Right ventricle myocardium superior (tissue), 1 donor: ENCODE results near the gene MVB12B. TPM values are rescaled to one million over a fixed set of nuclear protein-coding genes. Genes with fewer than 3 reads are reported as not detected.

Experiments used
- ATAC-seq: fragments of 200-7000 bp; cut with Tn5 transposase; one replicate; pipeline ENCODE4 v1.9.1; 2020; ENCODE audit warnings: mild to moderate bottlenecking; ENCODE audit not compliant: poor library complexity
- DNase-seq: peaks from one replicate; pipeline ENCODE4 v3.0.0-alpha.2; 2020
- intact Hi-C: fragments of 100-400 bp; cut with DNase I; formaldehyde crosslinking; loops from one replicate; pipeline ENCODE4 v1.11.2; 2022
- total RNA-seq: library from RNA; stranded (reverse); fragmentation: NEBNext Ultra II Directional; extraction: Animal tissue kit (Norgen Biotek cat#: 25700); gene quantifications from one replicate; pipeline ENCODE4 v1.2.1, GENCODE V29; 2021
- donor health status: DM: no; HTN: yes; CAD: no; lungs with severe emphysema.

The MVB12B gene
- total RNA-seq, 1 donor from 2014 or later = 11.5 TPM

DNA sequence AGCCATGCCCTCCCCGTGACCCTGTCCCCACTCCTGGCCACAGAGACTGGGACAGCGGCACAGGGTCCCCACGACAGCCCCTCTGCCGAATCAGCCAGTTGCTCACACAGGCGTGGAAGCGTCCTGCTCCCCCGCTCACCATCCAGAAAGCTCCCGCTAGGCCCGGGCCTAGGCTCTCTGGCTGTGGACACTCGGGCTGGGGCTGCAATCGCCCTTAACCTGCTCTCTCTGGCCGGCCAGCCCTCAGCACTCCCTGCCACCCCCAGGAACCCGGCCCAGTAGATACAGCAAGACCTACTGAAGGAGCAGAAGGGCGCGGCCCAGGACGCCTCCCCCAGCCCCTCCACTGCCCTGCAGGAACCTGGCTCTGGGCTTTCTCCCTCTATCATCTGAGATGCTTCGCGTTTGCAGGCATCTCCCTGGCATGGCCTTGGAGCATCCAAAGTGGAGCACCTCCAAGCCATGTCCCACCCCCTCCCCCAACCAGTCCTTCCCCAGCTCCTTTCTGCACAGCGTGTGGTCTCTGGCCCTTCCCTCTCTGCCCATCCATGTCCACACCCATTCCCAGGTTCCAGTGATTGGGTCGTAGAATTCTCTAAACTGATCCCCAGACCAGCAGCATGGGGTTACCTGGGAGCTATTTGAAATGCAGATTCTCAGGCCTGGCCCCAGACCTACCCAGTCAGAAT lies 173.4 kb downstream of the MVB12B start:
- ATAC-seq = peak; percentile 28
- no peak for DNase-seq
- intact Hi-C loops = loop anchor here (2.0 to 10.0 kb wide), 3 partner anchors 57 to 285 kb away; no protein-coding TSS in a partner anchor

DNA sequence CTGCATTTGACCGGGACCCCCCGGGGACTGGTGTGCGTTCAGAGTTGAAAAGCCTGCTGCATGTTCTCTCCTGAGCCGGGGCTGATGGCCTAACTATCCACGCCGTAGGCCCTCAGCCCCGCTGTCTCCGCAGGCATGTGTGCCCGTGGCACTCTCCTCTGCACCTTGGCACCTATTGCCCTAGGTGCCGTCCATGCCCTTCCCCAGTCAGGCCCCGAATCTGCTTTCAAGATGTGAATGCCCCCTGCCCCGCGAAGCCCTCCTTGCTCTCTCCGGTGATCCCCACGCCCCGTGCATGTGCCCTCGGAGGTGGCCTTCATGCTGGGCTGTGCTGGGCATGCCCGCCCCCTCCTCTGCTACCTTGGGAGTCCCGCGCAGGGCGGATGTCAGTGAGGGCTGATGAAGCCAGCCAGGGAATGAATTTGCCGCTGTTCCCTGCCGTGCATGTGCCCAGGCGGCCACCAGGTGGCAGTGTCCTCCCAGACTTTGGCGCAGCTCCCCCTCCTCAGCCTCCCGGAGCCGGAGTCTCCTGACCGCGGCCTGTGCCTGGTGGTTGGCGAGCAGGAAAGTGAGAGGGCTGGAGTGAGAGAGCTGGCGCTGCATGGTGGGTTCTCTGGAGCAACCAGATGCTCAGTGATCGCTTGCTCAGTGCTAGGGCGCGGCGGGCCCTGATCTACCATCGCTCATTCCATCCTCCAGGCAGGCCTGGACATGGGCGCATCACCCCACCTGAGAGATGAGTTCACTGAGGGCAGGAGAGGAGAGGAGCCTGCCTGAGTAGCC lies 174.2 kb downstream of the MVB12B start:
- peak; percentile 86 for DNase-seq
- ATAC-seq = peak; percentile 88
- intact Hi-C loops = loop anchor here (2.0 to 10.0 kb wide), 2 partner anchors 56 to 194 kb away; no protein-coding TSS in a partner anchor

DNA sequence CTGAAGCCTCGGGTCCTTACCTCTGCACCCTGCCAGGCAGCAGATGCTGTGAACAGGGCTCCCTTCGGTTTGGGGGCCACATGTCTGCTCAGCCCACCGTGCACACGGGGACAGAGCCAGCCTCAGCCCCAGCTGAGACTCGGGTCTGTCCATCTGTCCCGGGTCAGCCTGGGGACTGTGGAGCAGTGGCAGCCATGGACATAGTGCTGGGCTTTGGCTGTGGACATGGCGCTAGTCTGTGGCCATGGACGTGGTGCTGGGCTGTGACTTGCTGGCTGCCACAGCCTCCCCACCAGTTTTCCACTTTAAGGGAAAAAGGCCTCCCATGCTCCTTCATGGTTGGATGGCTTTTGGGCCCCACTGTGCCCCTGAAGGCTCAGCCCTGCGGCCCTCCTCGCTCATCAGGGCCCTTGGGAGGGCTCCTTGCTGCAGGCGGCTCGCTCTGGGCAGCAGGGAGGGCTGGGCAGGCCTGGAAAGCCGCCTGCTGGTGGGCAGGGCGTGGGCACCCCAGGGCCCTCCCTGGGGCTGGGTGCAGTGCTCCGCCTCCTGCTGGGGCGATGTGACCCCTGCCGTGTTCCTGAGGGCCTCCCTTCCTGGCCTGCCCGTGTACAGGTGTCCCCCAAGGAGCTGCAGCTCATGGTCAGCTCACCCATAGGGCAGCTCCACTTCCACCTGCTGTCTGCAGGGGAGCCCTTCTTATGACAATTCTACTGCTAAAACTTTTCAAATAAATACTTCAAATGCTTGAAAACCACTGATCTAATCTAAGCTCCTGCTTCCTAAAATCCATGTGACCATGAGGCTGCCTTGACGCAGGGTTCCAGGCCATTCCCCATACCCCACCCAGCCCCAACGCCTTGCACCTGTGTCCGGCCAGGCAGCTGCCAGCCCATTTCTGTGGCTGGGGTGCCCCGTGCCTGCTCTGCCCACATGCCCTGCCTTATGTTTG lies 175.0 kb downstream of the MVB12B start:
- ATAC-seq = no peak
- no peak for DNase-seq
- intact Hi-C loops = loop anchor here (2.0 to 10.0 kb wide), 2 partner anchors 55 to 193 kb away; no protein-coding TSS in a partner anchor

DNA sequence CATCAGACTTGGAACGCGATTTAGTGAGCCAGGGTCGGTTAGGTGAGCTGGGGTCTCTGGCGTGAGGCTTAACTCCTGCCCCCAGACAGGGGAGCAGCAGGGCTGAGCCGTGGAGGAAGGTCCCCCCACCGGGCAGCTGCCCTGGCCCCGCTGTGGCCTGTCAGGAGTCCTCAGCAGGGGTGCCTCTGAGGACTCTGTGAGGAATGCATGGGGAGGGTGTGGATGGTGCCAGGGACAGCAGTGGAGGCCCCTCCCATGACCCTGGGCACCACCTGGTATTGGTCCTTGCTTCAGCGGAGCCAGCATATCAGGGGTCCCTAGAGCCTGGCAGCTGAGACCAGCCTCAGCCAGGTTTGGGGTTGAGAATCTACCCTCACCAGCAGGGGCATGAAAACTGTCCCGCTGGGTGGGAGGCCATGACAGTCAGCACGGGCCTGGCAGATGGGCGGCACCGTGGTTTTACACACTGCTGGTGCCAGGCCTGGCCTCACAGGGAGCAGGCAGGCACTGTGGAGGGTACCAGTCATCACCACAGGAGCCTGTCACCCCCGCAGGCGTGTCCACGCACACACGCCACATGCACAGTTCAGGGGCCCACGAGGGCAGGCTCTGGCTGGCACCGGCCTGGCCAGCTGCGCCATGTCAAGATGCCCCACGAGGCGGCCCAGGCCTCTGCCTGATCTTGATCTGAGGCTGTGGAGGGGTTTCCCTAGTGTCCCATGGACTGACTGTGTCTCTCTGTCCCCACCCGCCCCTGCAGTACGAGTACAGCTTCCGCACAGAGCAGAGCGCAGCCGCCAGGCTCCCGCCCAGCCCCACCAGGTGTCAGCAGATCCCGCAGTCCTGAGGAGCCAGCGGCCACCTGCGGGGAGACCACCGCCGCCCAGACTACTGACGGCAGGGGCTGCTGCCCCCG lies 176.0 kb downstream of the MVB12B start:
- DNase-seq = no peak
- no peak for ATAC-seq
- intact Hi-C loops = loop anchor here (10.0 kb wide), 1 partner anchor 192 kb away; no protein-coding TSS in a partner anchor

DNA sequence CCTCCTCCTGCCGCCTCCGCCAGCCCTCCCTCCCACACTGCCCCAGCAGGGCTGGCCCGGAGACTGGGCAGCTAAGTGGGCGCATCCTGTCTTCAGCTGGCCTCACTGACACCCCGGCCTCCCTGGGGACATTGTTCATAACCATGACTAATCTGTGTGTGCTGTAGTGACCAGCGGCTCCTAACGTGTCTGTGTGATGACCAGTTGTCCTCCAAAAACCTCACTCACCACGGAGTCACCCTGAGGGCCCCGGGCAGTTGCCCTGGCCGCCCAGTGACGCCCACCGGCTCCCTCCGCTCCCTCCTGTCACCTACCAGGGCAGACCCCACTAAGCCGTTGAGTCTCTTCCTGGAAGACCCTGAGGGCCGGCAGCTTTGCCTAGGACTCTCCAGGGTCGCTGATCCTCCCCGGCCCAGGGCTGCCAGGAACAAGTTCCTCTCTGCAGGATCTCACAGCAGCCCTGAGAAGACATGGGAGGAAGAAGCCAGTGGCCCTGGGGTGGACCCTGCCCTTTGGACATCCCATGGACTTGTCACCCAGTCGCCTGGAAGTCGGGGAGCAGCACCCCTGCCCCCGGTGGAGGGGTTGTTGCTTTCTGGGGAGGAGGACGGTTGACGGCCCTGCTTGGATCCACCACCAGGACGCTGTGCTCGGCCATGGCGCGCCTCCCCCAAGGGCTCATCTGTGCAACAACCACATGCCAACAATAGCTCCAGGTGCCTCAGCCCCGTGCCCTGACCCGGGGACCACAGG lies 176.9 kb downstream of the MVB12B start:
- intact Hi-C loops = loop anchor here (10.0 kb wide), 1 partner anchor 191 kb away; no protein-coding TSS in a partner anchor
- ATAC-seq (no peak), DNase-seq (no peak)

DNA sequence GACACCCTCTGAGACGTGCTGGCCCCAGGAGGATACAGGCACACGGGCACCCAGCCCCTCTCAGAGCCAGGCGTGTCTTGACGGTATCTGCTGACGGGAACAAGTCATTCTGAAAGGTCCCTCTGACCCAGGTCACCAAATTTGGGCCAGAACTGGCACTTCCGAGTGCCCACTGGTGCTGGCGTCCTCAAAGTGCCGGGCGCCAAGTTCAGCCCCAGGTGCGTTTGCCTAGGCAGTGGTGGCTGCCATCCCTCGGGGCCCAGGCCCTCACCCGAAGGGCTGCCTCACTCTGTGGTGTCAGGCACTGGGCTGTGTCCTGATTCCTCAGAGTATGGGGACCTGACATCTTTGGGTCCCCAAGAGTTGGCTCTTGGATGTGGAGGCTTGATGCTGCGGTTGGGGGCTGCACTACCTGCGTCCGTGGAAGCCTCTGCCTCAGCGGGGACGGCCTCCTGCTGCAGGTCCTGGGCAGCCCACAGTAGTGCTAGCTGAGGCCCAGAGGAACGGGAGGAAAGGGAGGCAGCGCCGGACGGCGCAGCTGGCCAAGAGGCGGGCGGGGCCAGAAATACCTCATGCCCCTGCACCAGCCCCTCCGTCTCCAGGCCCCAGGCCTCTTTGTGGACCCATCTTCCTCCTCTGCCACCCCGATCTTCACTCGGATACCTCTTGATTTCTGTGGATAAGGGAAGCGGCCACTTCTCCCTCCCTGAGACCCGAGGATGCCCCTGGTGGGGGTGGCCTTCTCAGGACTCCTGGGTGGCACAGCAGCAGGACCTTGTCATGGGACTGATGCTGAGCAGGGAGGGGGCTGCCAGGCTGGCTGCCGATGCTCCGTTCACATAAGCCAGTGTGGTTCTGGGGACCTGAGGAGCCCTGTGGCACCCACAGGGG lies 177.7 kb downstream of the MVB12B start:
- ATAC-seq (no peak), DNase-seq (no peak)
- intact Hi-C loops = loop anchor here (10.0 kb wide), 1 partner anchor 190 kb away; no protein-coding TSS in a partner anchor

DNA sequence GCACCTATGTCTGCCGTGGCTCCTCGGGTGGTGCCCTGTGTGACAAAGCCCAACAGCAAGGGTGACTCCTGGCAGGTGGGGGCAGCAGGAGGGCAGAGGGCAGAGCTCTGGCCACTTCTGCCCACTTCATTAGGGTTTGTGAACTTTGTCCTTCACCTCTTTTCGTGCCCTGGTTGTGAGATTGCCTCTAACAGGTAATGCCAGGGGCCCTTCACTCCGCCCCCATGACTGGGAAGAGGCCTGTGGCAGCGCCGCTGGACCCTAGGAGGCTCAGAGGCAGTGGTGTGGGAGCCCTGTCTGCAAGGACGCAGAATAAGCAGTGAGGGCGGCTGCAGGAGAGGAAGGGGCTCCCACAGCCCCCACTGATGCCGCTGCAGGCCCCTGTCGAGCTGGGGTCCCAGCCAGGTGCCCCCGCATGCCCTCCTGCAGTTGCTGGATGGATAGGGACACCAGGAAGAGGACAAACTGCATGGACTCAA lies 178.4 kb downstream of the MVB12B start:
- DNase-seq (no peak), ATAC-seq (no peak)
- intact Hi-C loops = loop anchor here (10.0 kb wide), 1 partner anchor 190 kb away; no protein-coding TSS in a partner anchor

DNA sequence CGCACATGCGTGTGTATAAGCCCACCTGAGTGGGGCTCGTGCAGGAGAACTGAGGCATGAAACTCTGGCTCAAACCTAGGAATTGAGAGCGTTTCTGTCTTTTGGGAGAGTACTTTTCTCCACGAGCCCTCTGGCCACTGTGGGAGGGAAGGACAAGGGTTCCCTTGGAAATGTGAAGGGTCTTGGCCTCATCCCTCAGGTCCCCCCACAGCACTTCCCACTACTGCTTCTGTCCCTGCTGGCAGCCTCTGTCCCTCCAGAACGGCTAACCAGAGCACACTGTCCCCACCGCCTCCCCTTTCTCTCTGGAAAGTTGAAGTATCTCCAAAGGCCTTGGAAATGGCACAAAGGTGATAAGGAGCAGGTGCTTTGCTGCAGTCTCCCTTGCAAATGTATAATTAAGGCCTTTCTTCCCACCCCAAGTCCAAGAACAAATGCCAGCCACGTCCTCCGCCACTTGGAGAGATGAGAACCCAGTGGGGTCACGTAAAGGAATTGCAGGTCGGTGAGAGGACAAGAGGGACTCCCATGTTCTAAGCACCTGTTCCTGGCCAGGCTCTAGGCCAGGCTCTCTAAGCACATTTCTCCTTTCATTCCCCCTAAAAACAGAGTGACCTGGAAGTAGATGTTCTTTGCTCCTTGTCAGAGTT lies 179.2 kb downstream of the MVB12B start:
- no peak for DNase-seq
- ATAC-seq = no peak
- intact Hi-C loops = loop anchor here (10.0 kb wide), 1 partner anchor 189 kb away; no protein-coding TSS in a partner anchor

DNA sequence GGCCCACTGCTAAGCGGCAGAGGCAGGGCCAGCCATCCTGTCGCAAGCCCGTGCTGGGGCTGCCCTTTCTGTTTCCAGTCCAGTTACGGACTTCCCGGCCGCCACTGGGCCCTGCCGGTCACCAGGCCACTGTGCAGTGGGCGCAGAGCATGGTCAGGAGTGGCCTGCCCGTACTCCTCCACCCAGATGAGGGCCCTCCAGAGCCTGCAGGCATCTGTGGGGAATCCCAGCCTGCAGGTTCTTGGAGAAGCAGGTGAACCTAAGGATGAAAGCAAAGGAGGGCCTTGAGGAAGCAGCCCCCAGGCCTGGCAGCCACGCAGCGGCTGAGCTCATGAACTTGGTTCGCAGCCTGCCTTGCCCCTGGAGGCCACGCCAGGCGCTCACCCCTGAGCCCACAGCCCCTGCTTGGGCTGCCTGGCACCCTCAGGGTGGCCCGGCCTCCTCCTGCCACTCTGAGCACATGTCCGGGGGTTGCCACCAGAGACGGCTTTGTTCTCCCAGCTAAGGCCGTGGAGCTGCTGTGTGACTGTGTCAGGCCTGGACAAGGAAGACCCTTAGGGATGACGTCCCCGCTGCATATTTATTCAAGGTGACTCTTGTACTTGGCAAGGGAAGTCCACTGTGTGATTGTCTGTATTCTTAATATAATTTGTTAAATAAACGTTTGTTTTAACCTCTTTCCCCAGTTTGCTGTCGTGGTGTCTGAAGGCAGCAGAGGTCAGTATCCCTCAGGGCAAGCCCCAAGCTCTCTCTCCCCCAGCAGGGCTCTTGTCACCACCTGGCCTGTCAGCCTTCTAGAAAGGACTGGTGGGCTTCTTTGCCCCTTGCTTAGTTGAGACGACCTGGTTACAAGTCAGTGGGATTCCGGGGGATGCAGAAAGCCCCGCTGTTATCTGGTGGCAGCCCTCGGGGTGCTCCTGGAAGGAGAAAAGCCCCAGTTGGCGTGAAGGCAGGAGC lies 180.0 kb downstream of the MVB12B start:
- intact Hi-C loops = loop anchor here (10.0 kb wide), 1 partner anchor 188 kb away; no protein-coding TSS in a partner anchor
- DNase-seq = no peak
- no peak for ATAC-seq

DNA sequence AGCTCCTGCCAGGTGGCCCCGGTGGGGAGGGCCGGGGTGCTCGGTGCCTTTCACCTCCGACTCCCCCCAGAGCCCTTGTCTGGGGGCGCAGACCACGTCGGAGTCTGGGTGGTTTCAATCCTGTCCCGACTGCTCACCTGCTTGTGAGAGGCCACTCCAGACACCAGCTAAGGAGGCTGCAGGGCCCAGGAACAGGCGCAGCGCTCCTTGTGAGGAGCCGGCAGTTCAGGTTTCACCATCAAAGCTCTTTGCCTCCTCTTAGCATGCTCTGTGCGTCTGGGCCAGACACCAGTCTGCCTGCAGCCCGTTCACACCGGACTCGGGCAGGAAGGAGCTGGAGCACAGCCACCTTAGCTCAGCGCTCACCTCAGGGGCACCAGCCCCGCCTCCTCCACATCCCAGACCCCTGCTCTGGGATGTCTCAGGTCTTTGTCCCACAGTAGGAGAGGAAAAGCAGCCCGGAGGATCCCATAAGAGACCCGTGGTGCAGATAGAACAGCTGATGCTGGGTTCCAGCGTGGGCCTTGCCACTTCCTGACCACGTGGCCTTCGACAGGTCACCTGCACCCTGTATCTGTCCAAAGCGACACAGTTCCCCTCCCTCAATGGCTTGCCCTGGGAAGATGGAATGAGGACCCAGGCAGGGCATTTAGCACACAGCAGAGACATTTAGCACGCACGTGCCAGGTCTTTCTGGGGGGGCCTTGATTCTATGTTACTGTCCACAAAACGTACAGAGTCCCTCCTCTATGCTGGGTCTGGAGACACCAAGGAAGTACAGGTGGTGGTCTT lies 180.9 kb downstream of the MVB12B start:
- DNase-seq (no peak), ATAC-seq (no peak)
- intact Hi-C loops = loop anchor here (10.0 kb wide), 1 partner anchor 187 kb away; no protein-coding TSS in a partner anchor

DNA sequence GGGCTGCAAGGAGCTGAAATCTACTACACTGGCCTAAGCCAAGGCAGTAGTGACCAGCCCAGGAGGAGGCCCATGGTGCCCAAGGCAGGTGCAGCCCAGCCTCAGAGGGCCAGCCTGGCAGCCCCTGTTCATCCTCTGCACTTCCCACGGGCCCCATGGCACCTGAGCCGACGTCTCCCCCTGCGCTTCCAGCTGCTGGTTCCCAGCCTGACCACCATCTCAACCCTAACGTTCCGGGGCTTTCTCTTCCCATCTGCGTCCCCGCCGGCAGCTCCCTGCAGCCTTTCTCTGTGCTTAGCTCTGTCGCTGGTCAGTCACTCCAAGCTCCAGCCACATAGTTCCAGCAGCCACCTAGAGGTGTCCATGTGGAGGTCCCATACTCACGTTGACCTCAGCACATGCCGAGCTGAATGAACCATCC lies 181.6 kb downstream of the MVB12B start:
- intact Hi-C loops = loop anchor here (10.0 kb wide), 1 partner anchor 187 kb away; no protein-coding TSS in a partner anchor
- DNase-seq = no peak

DNA sequence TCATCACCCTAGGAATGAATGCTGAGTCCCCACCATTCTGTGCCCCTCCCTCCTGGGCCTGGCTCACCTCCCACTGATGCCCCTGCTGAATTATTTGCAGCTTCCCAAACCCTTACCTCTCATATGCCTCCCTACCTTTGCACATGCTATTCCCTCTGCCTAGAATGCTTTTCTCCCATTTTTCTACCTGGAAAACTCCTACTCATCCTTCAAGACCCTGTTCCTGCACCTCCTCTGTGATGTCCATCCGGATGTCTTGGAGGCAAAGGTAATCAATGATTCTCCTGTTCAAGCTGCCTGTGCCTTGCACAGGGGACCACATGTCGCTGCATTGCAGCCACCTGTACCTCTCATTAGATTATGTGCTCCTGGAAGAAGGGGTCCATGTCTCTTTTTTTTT lies 182.3 kb downstream of the MVB12B start:
- intact Hi-C loops = loop anchor here (10.0 kb wide), 1 partner anchor 186 kb away; no protein-coding TSS in a partner anchor
- no peak for DNase-seq
- no peak for ATAC-seq

More for the DNA sequence above, 181.6 kb downstream of the MVB12B start:
- no peak for ATAC-seq

DNA sequence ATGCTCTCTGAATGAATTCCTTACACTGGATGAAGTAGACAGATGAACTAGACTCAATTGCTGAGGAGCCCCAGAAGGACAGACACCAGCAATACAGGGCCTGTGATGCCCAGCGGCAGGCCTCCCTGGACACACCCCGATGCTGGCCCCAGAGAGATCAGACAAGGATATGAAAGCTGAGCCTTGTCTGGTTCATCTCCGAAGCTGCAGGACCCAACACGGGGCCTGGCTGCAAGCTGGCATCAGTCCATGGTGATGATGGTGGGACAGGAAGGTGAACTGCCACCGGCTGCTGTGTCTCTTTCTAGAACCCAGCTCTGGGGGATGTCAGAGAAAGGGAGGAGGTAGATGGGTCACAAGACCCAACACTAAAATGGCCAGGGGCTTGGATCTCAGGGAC lies 183.1 kb downstream of the MVB12B start:
- no peak for ATAC-seq
- intact Hi-C loops = loop anchor here (10.0 kb wide), 1 partner anchor 185 kb away; no protein-coding TSS in a partner anchor
- DNase-seq = no peak
